OCI-LY3 (cell line): ENCODE data around the gene LRRTM3.

Experiments used
- EZH2phosphoT487 ChIP-seq: fragments of 200-600 bp; shearing (Covaris generic); IDR thresholded peaks from 2 replicates; pipeline ENCODE4 v1.6.1; 2018; ENCODE audit warnings: antibody characterized with exemption, mixed run types, low read depth
- TF ChIP-seq, protein P1 (sequence below): fragments of 200-600, 300-600 bp; sonication (generic); IDR thresholded peaks from 2 replicates; pipeline ENCODE4 v1.5.1; 2014; ENCODE audit warnings: antibody characterized with exemption, low read length, low read depth

DNA sequence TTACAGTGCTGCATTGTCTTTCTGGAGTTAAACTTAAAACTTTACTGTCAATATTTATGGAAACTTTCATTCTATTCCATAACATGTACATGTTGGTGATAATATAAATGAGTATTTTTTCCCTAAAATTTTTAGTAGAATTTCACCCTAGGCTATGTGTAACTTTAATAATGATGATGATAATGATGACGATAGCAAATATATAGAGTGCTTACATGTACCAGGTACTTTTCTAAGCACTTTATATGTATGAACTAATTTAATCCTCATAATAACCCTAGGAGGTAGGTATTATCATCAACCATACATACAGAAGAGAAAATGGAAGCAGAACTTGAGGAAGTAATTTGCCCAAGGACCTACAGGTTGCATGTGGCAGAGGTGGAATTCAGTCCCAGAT is 85.6 kb downstream of the LRRTM3 start:
- TF ChIP-seq, protein P1, sequence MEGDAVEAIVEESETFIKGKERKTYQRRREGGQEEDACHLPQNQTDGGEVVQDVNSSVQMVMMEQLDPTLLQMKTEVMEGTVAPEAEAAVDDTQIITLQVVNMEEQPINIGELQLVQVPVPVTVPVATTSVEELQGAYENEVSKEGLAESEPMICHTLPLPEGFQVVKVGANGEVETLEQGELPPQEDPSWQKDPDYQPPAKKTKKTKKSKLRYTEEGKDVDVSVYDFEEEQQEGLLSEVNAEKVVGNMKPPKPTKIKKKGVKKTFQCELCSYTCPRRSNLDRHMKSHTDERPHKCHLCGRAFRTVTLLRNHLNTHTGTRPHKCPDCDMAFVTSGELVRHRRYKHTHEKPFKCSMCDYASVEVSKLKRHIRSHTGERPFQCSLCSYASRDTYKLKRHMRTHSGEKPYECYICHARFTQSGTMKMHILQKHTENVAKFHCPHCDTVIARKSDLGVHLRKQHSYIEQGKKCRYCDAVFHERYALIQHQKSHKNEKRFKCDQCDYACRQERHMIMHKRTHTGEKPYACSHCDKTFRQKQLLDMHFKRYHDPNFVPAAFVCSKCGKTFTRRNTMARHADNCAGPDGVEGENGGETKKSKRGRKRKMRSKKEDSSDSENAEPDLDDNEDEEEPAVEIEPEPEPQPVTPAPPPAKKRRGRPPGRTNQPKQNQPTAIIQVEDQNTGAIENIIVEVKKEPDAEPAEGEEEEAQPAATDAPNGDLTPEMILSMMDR, result no peak
- no peak for TF ChIP-seq EZH2phosphoT487
